Fibroblast of skin of right biceps (primary cell): ENCODE measurements around the gene ROM1.
"Not testable (repeated sequence)": the region's sequence is repeated elsewhere in the genome, so short reads cannot be mapped to it uniquely, and the experiment has no call there.

Experiments used
- DNase-seq: peaks from one replicate; pipeline ENCODE4 v3.0.0-alpha.2; 2013

The ROM1 gene

DNA sequence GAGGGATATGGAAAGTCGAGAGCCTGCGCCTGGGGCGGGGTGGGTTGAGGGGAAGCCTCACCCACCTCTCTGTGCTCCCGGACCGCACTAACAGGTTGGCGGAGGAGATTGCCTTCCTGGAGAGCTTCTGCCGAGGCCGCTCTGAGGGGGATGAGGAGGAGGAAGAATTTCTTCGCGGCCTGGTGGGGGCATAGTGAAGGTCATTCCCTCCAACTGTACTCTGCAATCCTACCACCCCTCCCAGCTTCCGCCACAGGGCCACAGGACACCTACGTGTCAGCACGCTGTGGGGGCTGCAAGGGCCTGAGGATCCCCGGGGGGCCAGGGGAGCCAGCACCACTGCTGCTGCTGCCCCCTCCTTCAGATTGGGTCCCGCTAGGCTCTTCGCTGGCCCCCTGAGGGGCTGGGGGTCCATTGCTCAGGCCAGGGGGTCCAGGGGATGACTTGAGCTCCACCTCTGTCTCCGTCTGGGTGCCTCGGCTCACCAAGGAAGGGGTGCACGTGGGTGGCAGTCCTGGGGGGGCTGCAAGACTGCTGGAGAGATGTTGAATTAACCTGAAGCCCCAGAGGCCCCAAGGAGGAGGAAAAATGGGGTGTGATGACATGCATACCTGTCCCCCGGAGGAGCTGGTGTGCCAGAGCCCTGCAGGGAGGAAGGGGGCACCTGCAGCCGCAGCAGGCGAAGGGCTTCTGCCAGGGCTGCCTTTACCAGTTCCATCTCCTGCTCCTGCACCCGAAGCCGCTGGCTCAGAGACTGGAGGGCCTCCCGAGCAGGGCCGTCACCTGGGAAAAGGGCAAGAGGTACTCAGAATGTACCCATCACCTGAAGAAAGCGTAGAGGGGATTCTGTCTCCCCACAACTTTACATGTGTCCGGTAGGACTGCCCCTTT, 2.0 kb upstream of the ROM1 start:
- no peak for DNase-seq

DNA sequence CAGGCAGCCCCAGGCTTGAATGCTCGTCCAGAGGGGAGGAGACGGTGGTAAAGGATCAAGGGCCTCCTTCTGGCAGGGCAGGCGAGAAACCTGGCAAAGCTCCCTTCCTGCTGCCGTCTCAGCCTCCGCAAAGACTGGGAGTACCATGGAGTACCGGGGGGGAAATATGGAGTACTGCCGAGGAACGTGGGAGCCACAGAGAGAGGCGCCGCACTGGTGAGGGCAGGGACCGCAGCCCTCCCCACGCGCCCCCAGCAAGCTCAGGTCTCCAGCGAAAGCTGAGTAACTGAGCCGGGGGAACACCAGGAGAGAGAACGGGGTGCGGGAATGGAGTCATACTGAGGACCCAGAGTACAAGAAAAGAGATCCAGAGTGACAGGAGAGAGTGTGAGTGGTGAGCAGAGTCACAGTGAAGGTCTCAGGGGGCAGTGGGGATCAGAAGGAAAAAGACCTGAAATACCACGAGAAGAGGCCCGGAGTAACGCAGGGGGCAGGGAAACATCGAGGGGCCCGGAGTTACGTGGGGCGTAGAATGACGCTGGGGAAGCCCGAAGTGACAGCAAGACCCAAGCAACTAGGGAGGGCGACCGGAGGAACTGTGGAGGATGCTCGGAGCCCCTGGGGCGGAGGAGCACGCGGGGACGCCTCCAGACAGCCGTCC, 1.2 kb upstream of the ROM1 start:
- peak; percentile 59 for DNase-seq

DNA sequence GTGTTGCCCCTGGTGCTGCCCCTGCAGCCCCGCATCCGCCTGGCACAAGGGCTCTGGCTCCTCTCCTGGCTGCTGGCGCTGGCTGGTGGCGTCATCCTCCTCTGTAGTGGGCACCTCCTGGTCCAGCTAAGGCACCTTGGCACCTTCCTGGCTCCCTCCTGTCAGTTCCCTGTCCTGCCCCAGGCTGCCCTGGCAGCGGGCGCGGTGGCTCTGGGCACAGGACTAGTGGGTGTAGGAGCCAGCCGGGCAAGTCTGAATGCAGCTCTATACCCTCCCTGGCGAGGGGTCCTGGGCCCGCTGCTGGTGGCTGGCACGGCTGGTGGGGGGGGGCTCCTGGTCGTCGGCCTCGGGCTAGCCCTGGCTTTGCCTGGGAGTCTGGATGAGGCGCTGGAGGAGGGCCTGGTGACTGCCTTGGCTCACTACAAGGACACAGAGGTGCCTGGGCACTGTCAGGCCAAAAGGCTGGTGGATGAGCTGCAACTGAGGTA, 278 bp downstream of the ROM1 start:
- DNase-seq: no peak

DNA sequence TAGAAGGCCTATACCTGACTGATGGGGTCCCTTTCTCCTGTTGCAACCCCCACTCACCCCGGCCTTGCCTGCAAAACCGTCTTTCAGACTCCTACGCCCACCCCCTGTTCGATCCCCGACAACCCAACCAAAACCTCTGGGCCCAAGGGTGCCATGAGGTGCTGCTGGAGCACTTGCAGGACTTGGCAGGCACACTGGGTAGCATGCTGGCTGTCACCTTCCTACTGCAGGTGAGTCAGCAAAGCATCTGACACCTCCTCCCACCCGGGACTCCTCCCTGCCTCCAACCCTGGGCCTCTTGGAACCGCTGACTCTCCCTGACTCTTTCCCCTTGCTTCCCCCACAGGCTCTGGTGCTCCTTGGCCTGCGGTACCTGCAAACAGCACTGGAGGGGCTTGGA, 1.2 kb downstream of the ROM1 start:
- DNase-seq: no peak

DNA sequence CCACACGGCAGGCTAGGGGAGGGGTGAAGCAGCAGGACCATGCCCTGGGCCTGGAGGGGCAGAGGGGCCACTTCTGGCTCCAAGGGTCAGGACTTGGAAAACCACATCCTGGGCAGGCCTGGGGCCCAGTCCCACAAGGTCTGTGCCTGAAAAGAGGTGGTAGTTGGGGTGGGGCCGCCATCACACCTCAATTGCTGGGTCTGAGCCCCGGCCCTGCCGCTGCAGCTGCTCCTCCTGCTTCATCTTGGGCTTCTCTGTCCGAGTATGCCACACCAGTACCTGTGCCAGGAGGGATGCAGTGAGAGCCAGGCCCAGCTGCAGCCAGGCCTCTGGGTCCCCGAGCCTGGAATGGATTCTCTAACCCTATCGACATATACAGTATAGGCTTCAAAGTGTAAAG, 2.5 kb downstream of the ROM1 start:
- no peak for DNase-seq

DNA sequence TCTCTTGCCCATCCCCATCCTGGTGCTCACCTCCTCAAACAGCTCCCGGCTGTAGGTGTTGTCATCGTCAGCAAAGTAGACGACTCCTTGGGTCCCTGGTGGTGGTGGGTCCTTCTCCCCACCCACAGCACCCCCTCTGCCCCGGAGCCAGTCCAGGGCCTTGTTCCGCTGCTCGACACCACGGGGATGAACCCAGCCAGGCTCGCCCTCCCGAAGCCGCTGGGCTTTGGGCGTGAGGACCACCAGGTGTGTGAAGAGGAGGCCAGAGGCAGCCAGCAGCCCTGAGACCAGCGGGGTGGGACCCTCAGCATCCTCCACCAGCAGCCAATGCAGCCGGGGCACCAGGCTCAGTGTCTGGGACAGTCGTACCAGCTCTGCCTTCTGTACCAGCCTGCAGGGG, 3.9 kb downstream of the ROM1 start:
- not testable (repeated sequence) for DNase-seq

DNA sequence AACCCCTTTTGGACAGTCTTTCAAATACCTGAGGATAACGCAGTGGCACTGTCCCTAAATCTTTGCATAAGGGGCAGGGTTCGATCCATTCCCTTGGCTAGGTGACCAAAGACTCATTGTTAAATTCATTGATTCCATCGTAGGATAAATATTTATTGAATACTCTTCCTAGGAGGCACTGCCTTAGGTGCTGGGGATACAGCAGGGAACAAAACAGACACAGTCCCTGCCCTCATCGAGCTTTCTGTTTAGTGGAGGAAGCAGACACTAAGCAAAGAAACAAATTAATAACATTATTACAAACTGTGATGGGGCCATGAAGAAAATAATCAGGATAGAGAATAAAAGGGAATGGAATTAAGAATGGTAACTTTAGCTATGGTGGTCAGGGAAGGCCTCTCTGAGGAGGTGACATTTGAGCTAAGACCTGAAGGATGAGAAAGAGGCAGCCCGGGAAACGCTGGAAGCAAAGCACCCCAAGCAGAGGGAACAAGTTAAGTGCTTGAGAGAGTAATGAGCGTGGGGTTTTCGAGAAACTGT, 8.0 kb downstream of the ROM1 start:
- no peak for DNase-seq

DNA sequence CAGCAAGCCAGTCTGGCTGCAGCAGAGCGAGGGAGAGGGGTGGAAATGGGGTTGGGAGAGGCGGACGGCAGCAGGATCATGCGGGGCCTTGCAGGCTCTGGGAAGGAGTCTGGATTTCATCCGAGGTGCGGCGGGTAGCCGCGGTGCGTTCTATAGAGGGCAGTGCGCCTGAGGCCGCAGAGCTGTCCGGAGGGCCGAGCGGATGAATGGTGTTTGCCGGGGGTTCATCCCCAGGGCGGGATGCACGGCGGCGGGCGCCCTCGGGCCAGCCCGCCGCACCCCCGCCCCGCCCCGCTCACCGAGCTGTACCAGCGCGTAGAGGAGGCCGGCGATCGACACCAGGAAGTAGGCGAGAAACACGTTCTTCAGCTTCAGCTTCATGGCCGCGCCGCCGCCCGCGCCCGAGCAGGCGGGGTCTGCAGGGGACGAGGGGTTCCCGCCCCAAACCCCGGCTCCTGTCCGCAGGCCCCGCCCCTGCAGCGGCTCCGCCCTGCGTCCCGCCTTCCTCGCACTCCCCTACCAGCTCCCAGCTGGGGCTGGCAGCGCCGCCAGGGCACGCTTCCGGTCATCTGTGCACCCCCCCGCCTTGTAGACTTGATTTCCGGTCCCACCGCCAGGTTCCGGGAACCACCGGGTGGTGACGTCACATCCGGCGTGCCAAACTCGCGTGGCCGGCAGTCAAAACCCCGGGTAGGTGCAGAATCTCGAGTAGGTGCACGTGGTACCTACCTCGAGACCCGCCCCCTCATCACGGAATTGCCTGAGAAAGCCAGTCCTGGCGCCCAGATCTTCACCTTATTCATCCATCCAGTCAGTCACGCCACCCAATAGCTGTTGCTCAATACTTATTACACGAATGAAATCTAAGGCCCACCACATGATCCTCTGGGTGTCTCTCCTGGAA, 8.8 kb downstream of the ROM1 start, which contains the start of gene B3GAT3:
B3GAT3 (minus strand) TSS at position 420 of the 904 bp plus-strand sequence; CDS start at position 381, 39 bp downstream.
- DNase-seq: peak; percentile 95

DNA sequence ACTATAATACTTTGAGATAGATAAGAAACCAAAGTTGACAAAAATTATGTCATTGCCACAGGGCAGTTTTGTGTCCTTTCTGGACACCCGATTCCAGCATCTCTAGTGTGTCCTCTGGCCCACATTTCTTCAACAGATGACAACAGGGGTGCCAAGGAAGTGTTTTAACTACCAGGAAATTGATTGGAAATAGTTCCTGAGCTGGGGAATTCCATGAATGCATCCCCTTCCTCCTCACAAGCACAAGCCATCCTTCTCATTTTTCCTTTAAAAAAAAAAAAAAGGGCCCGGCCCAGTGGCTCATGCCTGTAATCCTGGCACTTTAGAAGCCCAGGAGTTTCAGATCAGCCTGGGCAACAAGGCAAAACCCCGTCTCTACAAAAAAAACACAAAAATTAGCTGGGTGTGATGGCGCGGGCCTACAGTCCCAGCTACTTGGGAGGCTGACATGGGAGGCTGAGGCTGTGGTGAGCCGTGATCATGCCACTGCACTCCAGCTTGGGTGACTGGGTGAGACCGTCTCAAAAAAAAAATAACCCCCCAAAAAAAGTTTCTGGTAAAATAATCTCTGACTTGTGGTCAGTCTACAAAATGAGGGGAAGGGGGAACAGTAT, 9.5 kb downstream of the ROM1 start:
- no peak for DNase-seq

DNA sequence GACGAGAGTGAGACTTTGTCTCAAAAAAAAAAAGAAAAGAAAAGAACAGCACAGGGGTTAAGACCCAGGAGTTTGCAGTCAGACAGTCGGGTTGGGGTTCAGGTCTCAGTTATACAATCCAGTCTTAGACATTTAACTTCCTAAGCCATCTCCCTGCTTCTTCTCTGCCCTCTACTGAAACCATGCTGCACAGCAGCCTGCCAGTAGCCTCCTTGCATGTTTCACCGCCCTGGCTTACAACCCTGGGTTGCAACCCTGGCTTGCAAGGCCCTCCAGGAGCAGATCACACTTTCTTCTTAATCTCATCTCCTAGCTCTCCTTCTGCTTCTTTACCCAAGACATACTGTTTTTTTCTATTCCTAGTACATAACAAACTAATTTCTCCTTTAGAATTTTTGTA, 14.7 kb downstream of the ROM1 start:
- DNase-seq: no peak

DNA sequence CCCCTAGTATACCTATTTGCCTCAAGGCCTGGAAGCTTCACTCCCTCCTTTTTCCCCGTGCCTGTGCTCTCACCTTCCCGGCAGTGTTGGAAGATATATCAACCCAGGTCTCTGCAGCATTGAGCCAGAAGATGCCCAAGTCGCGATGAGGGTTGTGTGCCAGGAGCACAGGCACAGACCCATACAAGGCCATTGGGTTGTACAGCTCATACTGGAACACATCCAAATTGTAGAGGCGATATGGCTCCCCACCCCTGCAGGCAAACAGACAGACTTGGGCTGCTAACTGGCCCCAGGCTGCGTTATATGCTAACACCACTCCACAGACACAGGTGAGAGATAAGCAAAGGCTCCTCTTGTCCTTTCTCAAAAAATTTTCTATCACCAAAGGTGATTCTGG, 19.4 kb downstream of the ROM1 start:
- DNase-seq: no peak

DNA sequence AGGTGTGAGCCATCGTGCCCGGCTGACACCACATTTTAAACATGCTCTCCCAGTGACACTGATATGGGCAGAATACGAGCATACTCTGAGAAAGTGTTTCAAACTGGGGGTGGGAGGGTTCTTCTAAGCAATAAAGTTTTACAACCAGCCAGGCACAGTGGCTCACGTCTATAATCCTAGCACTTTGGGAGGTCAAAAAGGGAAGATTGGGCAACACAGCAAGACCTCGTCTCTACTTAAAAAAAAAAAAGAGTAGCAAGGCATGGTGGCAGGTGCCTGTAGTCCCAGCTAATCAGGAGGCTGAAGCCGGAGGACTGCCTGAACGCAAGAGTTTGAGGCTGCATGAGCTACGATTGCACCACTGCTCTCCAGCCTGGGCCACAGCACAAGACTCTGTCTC, 31.2 kb downstream of the ROM1 start:
- DNase-seq: no peak

DNA sequence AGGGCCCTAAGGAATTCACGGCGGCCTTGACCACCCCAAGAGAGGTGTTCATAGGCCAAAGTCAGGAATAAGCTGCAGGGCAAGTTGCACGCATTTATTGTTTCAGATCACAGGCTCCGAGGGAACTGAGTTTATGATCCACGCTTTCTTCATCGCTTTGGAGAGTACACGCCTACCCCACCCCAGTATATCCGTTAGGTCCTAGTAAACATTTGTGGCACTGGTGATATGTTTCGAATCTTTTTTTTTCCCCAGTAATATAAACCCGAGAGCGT, 32.6 kb downstream of the ROM1 start:
- DNase-seq: no peak

DNA sequence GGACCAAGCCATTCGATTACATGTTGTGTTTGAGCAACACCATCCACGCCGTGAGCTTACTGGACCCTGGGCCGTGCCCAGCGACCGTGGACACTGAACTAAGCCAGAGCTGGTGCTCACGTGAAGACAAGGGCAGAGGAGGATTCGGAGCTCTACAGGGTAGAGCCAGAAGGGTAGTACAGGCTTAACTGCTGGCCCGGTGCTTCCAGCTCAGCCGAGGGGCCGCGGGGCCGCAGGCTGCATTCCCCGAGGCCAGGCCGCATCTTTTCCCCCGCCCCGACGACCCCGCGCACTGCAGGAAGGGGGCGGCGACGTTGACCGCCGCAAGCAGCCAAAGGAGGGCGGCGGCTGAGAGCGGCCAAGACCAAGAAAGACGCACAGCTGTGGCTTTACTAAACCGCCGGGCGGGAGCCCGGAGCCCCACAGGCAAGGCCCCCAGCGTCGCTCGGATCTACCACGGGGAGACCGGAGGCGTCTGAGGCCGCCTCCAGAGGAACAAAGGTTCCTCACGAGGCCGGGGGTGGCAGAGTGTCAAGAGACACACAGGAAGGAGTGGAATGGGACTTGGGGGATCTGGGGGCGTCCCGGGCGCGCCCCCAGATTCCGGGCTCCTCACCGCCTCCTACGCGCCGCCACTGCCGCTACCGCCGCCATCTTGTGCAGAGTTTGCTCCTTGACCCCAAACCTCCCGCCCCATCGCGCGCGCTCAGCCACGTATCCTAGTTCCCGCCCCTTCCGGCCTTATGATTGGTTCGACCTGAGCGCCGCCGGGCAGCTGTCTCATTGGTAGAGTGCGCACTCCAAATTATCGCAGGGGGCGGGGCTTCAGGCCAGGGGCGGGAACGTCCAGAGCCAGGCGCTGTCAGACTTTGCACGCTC, 33.1 kb downstream of the ROM1 start, which contains the start of gene GANAB:
GANAB (minus strand) TSS at position 668 of the 879 bp plus-strand sequence; CDS start at position 654, 14 bp downstream.
- peak; percentile 98 for DNase-seq

DNA sequence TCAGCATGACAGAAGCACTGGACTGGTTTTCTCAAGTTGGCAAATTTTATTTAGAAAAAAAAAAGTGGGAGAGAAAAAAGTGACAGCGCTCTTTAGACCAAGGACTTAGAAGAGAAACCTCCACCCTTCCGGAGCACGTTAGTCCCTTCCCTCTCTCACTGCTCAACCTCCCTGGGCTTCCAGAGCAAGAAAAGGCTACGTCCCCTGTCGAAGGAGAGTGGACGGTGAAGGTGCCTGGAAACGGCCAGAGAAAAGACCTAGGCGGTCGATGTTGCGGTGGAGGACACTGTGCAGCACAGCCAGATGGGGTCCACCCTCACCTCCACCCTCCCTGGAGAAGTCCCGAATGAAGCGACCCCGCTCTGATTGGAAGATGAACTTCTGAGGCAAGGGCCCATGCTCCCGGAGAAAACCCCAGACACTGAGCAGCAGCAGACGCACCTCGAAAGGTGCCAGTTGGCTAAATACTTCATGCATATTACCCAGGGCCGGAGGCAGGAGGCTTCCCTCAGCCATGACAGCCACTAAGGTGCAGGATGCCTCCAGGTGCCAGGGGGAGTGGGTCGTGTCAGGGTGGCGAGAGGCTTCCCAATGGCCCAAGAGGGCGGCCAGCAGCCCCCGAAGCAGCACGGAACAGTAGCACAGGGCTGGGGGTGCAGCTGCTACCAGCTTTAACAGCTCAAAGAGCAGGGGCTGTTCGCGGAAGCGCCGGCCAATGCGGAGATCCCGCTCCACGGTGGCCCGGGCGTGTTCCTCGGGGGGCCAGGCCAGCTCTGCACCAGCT, 34.0 kb downstream of the ROM1 start:
- DNase-seq: no peak

DNA sequence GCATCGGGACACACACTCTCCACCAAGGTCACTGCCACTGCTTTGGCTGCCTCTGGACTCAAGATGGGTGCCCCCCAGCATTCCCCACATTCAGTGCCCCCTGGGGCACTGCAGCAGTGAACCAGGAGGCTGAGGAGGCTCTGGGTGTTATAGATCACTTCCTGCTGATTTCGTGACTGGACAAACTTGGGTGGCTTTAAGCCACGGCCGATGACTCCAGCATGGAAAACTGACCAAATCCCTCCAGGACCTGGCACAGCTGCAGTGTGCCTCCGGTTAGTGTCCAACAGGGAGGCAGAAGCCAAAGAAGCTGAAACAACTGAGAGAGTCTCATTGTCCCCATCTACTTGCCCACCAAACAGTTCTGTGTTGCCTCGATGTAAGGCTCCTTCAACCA, 34.5 kb downstream of the ROM1 start:
- DNase-seq: no peak

DNA sequence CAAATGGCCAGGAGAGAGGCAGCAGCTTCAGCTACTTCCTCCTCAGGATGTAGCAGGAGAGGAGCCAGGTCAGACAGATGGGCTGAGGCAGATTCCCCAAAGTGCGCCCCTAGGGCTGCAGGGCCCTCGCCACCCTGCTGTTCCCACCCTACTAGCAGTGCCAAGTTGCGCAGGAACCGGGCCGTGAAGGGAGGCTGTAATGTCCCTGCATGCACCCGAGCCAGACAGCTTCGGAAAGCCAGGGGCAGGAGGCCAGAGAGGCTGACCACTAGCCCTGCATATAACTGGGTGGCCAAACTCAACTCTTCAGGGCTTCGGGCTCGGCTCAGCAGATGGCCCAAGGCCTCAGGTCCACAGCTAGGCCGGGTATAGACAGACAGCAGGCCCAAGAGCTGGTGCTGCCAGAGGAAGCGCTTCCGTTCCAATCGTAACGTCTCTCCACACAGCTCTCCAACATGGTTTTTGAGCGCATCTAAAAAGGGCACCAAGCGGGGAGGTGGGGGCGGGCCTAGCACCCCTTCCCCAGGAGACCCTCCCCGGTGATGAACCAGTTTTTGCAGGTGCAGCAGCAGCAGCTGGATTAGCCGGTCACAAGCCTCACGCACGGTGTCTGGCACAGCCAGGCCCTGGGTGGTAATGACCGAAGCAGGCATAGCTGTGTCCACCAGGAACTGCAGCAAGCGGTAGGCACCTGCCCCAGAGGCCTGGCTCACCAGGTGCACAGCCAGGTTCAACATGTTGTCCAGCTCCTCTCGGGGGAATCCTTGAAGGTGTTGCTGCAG, 35.3 kb downstream of the ROM1 start:
- no peak for DNase-seq

DNA sequence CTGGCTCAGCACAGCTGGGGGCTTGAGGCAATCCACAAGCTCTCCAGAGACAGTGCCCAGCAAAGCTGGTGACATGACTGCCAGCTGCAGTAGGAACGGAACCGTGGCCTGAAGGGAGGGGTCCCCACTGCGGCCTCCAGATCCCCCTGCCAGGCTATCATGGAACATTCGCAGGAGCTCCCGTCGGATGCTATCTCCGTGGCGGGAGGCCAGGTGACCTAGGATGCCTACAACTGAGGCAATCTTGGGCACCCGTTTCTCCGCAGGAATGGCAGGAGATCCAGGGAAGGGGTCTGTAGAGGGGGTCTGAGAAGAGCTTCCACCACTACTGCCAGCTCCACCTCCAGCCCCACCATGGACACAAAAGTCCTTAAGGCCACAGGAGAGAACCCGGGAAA, 35.9 kb downstream of the ROM1 start:
- DNase-seq: no peak

DNA sequence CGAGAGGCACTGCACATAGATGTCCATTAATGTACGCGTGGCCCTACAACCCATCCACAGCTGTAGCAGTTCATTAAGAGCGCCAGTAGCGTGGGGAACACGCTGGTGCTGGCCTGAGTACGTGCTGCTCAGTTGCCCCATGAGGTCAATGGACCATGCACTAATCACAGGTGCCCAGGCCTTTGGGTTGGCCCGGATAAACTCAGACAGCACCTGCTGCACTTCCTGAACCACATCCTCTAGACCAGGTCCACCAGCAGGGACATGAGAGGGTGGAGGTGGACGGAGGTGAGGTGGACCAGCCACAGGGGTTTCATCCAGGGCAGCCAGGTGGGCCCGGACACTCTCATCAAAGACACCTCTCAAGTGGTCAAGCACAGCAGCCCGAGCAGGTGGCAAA, 36.4 kb downstream of the ROM1 start:
- DNase-seq: no peak

DNA sequence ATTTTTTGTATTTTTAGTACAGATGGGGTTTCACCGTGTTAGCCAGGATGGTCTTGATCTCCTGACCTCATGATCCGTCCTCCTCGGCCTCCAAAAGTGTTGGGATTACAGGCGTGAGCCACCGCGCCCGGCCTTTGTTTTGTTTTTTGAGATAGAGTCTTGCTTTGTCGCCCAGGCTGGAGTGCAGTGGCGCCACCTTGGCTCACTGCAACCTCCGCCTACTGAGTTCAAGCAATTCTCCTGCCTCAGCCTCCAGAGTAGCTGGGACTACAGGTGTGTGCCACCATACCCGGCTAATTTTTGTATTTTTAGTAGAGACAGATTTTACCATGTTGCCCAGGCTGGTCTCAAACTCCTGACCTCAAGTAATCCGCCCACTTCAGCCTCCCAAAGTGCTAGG, 37.2 kb downstream of the ROM1 start:
- DNase-seq: not testable (repeated sequence)
